Measurements from ENCODE around the gene NAP1L2. TPM values are rescaled to one million over a fixed set of nuclear protein-coding genes. Genes with fewer than 3 reads are reported as not detected.
A peak's percentile ranks its signal among the peaks of the same experiment; 100 is the strongest.

Gene NAP1L2
- total and polyA plus RNA-seq, 2 donors from 2014 or later: 9.8 to 11.0 TPM

GRCh38 chrX:73217621-73218020 lies 3.0 kb upstream of the NAP1L2 start:
- no peak for TF ChIP-seq CTCF (IDR thresholded peaks at IDR 0.05; ENCODE audit: borderline replicate concordance, extremely low read depth, insufficient read depth)
- DNase-seq (no peak), FAIRE-seq (no peak)
- Histone ChIP-seq H3K4me3 (ENCODE audit: low read length in 3 of 3) (no peak overlapping the region), H3K27ac (ENCODE audit: low read depth in 2 of 2, low read length in 2 of 2) (no peak overlapping the region), H3K4me1 (ENCODE audit: control insufficient read depth in 2 of 3, insufficient read depth in 2 of 3, low read depth in 1 of 3, low read length in 3 of 3) (no peaks in the 10 kb centered on the region), H3K9ac (ENCODE audit: low read length in 3 of 3) (no peak overlapping the region), H3K36me3 (ENCODE audit: control insufficient read depth in 2 of 3, insufficient read depth in 3 of 3, low read length in 3 of 3) (no peaks in the 10 kb centered on the region), H3K9me3 (ENCODE audit: control insufficient read depth in 2 of 3, insufficient read depth in 1 of 3, low read length in 3 of 3) (no peaks in the 10 kb centered on the region), H3K27me3 (ENCODE audit: control insufficient read depth, insufficient read depth, low read length) (peaks cover 3% of the 10 kb centered on the region)
- intact Hi-C loops (cut with DNase I): no loop called here

DNA sequence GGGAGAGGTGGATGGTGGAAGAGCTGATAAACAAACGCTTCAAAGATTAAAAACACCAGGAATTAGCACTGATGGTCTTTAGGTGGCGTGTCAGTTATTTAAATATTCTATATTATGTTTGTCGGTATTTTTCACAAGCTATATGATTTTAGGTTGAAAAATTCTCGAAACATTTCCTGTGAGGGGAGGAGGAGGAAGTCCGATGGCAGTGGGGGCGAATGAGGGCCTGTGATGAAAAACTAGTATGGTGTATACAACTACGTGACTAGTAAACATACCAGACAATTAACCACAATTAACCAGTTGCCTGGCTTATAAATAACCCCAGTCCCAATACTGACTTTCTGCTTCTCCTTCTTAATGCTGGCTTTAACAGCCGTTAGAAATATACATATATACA lies 595 bp upstream of the NAP1L2 start:
- no peak for FAIRE-seq
- Histone ChIP-seq H3K4me3 (ENCODE audit: low read length in 3 of 3) (peak overlapping the region in 2 of 3 donors; percentile 71 to 77), H3K9ac (ENCODE audit: low read length in 3 of 3) (peak overlapping the region in 1 of 3 donors; percentile 56)

GRCh38 chrX:73213734-73214425 lies 771 bp downstream of the NAP1L2 start:
- Histone ChIP-seq H3K27ac (ENCODE audit: low read depth in 2 of 2, low read length in 2 of 2) (peak overlapping the region; percentile 22 to 26), H3K9me3 (ENCODE audit: control insufficient read depth in 2 of 3, insufficient read depth in 1 of 3, low read length in 3 of 3) (no peaks in the 10 kb centered on the region), H3K36me3 (ENCODE audit: control insufficient read depth in 2 of 3, insufficient read depth in 3 of 3, low read length in 3 of 3) (no peaks in the 10 kb centered on the region), H3K4me3 (ENCODE audit: low read length in 3 of 3) (peak overlapping the region; percentile 58 to 77 (median 71)), H3K4me1 (ENCODE audit: control insufficient read depth in 2 of 3, insufficient read depth in 2 of 3, low read depth in 1 of 3, low read length in 3 of 3) (no peaks in the 10 kb centered on the region), H3K27me3 (ENCODE audit: control insufficient read depth, insufficient read depth, low read length) (peaks cover 3% of the 10 kb centered on the region), H3K9ac (ENCODE audit: low read length in 3 of 3) (peak overlapping the region; percentile 33 to 59 (median 56))
- TF ChIP-seq CTCF (IDR thresholded peaks at IDR 0.05; ENCODE audit: borderline replicate concordance, extremely low read depth, insufficient read depth): no peak
- DNase-seq (no peak), FAIRE-seq (no peak)
- intact Hi-C loops (cut with DNase I): no loop called here

More for the DNA sequence above, 595 bp upstream of the NAP1L2 start:
- intact Hi-C loops (cut with DNase I): no loop called here
- Histone ChIP-seq H3K27me3 (ENCODE audit: control insufficient read depth, insufficient read depth, low read length) (peaks cover 3% of the 10 kb centered on the region), H3K9me3 (ENCODE audit: control insufficient read depth in 2 of 3, insufficient read depth in 1 of 3, low read length in 3 of 3) (no peaks in the 10 kb centered on the region), H3K36me3 (ENCODE audit: control insufficient read depth in 2 of 3, insufficient read depth in 3 of 3, low read length in 3 of 3) (no peaks in the 10 kb centered on the region), H3K27ac (ENCODE audit: low read depth in 2 of 2, low read length in 2 of 2) (no peak overlapping the region), H3K4me1 (ENCODE audit: control insufficient read depth in 2 of 3, insufficient read depth in 2 of 3, low read depth in 1 of 3, low read length in 3 of 3) (no peaks in the 10 kb centered on the region)
- TF ChIP-seq CTCF (IDR thresholded peaks at IDR 0.05; ENCODE audit: borderline replicate concordance, extremely low read depth, insufficient read depth): no peak
- no peak for DNase-seq

Data from kidney (tissue), 14 donors.